GM18520 (cell line): Measurements from ENCODE around the gene IRAK3.
A peak's percentile ranks its signal among the peaks of the same experiment; 100 is the strongest.

ENCODE experiments used
- ATAC-seq: cut with Tn5 transposase; IDR thresholded peaks from one replicate; pipeline ENCODE4 v1.9.1; 2021; ENCODE audit not compliant: unreplicated experiment

Gene IRAK3, protein sequence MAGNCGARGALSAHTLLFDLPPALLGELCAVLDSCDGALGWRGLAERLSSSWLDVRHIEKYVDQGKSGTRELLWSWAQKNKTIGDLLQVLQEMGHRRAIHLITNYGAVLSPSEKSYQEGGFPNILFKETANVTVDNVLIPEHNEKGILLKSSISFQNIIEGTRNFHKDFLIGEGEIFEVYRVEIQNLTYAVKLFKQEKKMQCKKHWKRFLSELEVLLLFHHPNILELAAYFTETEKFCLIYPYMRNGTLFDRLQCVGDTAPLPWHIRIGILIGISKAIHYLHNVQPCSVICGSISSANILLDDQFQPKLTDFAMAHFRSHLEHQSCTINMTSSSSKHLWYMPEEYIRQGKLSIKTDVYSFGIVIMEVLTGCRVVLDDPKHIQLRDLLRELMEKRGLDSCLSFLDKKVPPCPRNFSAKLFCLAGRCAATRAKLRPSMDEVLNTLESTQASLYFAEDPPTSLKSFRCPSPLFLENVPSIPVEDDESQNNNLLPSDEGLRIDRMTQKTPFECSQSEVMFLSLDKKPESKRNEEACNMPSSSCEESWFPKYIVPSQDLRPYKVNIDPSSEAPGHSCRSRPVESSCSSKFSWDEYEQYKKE

DNA sequence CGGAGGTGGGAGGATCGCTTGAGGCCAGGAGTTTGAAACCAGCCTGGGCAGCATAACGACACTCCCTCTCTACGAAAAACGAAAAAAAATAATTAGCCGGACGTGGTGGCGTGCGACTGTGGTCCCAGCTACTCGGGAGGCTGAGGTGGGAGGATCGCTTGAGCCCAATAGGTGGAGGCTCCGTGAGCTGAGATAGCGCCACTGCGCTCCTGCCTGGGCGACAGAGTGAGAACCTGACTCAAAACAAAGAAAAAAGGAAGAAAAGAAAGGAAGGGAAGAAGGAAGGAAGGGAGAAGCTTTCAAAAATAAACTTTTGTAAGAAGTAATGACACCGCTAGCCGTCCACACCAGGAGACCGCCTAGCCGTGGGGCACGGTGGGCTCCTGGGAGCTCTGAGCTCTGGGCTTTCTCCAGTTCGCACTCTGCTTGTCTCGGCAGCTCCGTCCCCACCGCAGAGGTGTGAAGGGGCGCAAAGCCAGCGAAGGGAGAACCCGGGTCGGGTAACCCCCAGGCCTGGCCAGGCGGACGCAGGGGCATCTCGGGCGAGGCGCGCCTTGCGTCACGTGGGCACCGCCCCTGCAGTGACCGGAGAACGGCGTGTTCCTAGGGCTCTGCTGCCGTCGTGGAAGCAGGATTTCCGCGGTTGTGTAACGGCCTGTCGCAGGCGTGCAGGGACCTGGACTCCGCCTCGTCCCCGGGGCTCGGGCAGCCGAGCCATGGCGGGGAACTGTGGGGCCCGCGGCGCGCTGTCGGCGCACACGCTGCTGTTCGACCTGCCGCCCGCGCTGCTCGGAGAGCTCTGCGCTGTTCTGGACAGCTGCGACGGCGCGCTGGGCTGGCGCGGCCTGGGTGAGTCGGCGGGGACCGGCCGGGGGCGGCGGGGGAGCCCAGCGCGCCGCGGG, at the start of gene IRAK3:
Gene IRAK3 (plus strand): TSS at position 631 of the 902 bp plus-strand sequence. CDS start 86 bp downstream, at position 717.
- ATAC-seq, result peak; percentile 56

DNA sequence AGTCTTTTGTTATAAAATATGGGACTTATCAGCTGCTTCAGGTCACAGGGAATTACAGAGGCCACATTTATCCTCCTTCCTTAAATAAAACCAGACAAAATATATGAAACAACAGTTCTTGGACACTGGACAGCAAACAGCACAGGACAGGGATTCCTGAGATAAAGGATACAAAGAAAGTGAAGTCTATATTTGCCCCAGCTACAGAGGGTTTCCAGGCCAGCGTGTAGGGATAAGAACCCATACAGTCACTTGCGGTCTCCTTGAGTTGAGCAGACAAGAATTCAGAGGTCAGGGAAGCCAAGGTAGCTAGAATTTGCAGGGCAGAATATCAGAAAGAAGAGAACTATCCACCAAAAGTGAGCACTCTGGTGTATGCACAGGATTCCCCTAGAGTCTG, 49.7 kb upstream of the IRAK3 start:
- no peak for ATAC-seq

DNA sequence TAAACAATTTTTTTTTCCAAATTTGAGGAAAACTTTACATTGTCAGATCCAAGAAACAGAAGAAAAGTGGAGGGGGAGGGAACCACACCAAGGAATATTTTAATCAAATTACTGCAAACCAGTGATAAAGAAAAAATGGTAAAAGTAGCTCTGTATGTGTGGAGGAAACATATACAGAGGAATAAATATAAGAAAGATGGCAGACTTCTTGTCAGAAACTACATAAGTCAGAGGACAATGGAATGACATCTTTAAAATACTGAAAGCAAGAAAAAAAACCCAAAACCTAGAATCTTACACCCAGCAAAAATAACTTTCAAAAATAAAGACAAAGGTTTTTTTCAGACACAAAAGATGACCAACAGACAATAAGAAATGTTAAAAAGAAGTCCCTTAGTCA, 48.3 kb upstream of the IRAK3 start:
- ATAC-seq, result no peak

DNA sequence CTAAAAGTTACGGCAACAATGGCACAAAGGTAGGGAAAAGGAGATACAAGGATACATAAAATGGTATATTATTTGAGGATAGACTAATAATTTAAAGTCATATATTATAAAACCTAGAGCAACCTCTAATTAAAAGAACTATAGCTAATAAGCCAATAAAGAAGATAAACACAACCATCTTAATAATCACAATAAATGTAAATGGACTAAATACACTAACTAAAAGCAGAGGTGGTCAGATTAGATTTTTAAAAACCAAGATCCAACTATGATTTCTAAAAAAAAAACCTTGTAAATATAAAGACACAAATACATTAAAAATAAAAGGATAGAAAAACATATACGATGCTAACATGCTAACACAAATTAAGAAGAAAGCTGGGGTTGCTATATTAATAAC, 47.7 kb upstream of the IRAK3 start:
- ATAC-seq, result no peak

DNA sequence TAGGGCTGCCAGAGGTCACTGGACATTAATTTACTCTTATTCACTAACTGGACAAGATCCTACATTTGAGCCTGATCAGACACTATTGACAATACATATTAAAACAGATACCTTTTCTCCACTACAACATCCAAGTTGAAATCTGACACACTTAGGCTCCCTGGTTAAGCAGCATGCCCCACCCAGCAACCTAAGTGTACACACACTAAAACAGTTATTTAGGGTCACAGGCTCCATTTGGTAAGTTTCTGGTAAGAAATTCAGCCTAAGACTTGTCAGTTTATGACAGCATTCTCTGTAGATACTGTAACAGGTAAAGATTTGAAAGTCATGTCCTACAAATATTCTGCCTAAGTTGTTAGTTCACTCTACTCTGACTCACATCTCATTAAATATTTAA, 46.2 kb upstream of the IRAK3 start:
- ATAC-seq, result no peak

DNA sequence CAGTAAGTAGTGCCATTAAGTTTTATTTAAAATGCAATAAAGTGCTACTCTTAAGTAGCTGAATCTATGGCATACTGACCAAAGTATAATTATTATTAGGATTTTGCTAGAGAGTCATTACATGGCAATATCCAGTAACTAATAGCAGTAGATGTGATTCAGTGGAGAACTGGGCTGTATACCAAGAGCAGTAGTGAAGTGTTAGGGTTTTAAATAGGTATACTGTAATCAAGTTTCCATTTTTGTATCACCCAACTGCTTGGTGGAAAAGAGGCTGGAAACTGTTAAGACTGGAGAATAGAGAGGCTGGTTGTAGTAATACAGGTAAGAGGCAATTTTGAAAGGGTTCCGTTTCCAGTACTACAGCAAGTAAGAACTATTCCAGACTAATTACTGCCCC, 45.1 kb upstream of the IRAK3 start:
- no peak for ATAC-seq

DNA sequence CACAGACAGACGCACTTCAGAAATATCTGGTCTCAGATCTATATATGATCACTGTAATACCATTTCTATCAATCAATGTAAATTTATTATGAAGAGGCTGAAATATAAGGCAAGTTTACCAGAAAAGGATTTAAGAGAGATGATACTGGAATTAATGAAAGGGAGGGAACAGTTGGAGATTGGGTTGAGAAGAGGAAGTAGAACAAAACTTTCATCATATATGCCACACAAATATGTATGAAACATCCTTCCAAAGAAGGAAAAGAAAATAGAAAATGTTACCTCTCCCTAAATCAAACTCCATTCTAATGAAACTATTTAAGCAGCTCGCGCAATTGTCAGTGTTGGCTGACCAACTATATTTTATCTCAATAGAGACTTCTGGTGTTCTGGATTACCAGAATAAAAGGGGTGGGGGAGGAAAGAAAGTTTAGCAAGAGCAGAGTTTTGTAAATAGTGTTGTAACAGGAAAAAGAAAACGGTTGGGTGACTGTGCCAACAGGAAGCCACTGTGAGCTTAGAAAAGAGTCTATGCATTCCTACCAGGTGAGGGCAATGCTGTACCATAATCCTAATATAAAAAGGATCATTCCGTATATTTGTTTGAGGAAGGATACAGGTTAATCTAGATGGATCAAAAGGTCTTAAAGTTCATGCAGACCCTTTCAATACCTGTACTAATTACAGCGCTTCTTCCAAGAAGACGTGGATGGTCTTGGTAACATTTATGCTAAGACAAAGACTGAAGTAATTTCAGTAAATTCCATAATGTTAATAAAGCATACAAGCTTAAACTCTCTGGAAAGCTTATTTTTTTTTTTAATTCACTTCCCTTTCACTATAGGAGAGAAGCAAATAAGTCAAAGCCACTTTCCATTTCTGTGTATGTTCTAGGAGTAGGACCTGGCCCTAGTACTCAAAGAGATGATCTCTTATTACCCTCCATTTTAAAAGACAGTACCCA, 43.9 kb upstream of the IRAK3 start:
- no peak for ATAC-seq

DNA sequence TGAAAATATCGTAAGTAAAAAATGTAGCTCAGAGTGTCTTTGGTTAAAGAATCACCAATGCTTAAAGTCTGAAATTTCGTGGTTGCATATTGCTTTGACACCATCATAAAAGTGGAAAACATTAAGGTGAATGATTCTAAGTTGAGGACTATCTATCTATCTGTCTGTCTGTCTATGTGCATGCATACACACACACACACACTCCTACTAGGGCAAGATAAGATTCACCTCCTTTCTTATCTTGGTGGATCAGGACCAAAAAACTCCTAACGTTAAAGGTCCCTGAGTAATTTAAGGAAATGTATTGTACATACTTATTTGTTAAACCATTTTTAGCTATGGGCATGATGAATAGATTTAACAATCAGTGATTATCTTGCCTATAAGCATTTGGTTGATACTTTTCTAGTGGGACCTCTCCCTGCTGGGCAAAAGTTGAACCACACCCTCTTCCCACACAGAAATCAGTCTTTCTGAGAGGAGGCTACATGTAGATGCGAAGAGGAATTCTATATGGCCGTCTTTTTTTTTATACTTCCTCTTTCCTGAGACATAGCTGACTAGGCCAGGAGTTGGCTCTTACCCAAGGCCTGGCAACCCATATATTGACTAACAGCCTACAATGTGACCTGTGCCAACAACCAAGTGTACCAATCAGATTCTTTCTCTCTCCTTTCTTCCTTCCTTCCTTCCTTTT, 39.2 kb upstream of the IRAK3 start:
- no peak for ATAC-seq

DNA sequence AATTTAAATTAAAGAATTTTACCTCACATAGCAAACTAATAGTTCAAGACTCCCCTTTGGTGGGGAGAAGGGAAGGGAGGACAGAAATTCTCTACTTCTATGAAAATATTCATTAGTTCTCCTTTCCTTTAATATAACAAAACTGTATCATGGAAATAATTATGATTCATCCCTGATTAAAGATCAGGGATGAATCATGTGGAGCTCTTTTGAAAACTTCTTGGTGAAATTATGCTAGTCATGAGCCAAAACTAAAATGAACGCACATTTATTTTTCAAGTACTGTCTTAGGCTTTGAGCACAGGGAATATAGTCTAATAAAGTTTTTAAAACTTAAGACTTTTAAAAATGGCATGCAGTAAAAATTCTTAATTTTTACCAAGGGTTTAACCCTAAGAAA, 36.3 kb upstream of the IRAK3 start:
- ATAC-seq, result no peak

DNA sequence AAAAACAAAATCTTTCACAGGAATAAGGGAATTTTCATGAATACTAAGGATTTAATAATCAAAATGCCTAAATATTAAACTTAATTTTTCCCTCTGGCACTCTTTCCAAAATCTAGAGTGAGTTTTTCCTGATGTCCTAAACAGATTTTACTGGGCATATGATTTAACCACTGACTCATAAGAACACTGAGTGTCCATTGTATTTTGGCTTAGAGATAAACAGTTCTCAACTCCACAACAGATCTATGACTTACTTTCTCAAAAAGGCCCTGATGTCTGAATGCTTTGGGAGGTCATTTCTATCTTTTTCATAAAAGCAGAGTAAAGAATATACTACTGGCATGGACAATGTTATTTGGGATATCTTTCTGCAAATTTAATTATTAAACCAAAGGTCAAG, 34.2 kb upstream of the IRAK3 start:
- ATAC-seq, result no peak

DNA sequence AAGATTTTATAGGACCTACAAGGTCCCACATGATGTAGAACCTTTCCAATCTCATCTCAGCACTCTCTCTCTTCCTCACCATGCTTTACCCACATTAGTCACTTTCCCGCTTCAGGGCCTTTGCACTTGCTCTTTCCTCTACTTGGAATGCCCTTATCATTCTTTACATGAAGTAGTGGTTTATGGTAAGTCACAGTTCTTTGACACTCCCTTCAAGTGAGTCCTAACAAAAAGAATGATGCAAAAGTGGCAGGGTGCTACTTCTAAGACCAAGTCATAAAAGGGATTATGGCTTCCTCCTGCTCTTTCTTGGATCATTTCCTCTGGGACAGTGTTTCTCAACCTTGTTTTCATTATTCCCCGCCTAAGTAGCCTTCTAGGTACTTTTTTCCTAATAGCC, 32.4 kb upstream of the IRAK3 start:
- ATAC-seq, result no peak

DNA sequence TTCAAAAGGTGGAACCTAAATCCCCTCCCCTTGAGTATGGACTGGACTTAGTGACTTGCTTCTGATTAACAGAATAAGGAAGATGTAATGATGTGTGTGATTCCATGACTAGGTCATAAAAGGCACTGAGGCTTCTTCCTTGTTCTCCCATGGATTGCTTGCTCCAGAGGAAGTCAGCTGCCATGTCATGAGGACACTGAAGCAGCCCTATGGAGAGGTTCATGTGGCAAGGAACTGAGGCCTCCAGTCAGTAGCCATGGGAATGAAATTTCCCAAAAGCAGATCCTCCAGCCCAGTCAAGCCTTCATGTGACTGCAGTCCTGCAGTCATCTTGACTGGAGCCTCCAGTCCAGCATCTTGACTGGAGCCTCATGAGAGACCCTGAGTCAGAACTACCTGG, 29.9 kb upstream of the IRAK3 start:
- no peak for ATAC-seq

DNA sequence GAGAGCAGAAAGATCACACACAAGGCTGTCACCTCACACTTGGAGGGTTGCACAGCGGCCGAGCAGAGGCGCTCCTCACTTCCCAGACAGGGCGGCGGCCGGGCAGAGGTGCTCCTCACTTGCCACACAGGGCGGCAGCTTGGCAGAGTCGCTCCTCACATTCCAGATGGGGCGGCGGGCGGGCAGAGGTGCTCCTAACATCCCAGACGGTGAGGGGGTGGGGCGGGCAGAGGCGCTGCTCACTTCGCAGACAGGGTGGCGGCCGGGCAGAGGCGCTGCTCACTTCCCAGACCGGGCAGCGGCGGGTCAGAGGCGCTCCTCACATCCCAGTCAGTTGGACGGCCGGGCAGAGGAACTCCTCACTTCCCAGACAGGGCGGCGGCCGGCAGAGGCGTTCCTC, 28.3 kb upstream of the IRAK3 start:
- no peak for ATAC-seq

DNA sequence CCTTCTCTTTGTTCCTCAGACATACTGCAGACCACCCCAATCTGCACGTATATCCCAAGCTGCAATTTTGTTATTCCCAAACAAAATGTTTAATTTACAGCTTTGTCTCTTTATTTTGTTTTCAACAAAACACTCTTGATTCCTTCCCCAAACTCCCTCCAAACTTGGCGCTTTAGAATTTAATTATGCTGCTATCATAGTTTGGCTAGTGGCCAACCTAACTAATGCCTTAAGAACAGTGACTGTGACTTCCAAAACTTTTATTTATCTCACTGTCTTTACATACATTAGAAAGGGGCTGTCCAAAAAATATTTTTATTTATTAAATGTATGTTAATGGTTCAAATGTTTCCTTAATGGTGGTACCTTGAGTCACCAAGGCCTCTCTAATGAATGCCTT, 26.3 kb upstream of the IRAK3 start:
- no peak for ATAC-seq

DNA sequence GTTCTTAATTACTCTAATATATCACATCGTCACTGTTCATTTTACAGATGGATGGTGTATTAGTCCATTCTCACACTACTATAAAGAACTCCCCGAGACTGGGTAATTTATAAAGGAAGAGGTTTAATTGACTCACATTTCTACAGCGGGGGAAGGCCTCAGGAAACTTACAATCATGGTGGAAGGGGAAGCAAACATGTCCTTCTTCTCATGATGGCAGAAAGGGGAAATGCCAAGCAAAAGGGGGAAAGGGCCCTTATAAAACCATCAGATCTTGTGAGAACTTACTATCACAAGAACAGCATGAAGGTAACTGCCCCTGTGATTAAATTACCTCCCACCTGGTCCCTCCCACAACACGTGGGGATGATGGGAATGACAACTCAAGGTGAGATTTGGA, 25.7 kb upstream of the IRAK3 start:
- no peak for ATAC-seq

DNA sequence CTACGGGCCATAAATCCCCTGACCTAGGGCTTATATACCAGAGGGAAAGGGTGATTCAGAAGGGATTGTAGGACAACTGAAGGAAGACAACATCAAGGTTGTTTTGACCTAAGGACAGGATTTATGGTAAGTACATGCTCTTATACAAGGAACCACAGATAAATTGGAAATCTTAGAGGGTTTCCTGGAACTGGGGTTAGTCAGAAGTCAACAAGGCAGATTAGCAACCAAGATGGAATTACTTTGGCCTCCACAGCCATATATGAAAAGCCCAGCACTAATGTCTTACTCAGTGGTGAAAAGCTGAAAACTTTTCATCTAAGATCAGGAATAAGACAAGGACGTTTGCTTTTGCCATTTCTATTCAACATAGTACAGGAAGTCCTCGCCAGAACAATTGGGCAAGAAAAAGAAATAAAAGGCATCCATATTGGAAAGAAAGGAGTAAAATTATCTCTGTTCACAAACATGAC, 24.6 kb upstream of the IRAK3 start:
- ATAC-seq, result no peak

DNA sequence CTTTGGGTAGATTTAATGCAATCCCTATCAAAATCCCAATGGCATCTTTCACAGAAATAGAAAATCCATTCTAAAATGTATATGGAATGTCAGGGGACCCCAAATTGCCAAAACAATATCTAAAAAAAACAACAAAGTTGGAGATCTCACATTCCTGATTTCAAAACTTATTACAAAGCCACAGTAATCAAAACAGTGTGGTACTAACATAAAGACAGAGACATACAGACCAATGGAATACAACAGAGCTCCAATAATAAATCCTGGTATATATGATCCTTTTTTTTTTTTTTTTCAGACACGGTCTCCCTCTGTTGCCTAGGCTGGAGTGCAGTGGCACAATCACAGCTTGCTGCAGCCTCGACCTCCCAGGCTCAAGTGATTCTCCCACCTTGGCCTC, 23.9 kb upstream of the IRAK3 start:
- ATAC-seq, result no peak

DNA sequence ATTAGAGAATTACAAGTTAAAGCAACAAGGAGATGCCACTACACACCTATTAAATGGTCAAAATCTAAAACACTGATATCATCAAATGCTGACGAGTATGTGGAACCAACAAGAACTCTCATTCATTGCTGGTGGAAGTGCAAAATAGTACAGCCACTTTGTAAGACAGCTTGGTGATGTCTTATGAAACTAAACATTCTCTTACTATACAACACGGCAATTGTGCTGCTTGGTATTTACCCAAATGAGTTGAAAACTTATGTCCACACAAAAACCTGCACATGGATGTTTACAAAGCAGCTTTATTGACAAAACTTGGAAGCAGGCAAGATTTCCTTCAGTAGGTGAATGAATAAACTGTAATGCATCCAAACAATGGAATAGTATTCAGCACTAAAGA, 22.5 kb upstream of the IRAK3 start:
- no peak for ATAC-seq

DNA sequence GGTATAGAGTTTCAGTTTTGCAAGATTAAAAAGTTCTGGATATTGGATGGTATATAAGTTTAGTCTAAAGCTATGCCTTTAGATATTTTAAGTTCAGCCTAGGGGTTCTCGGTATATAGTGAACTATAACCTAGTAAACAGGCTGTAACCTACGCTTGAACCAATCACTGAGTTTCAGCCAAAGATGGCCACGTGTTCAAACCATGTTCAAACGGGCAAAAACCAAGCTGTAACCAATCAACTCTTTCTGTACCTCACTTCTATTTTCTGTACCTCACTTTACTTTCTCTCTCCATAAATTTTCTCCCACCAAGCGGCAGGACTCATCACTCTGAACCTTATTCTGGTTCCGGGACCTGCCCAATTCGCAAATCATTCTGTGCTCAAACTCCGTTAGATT, 20.6 kb upstream of the IRAK3 start:
- no peak for ATAC-seq
